H1 (cell line): ENCODE measurements around the gene EPB42. TPM values are rescaled to one million over a fixed set of nuclear protein-coding genes. Genes with fewer than 3 reads are reported as not detected.

Source experiments
- CTCF ChIA-PET: fragments of 300-600 bp; sonication (Branson Sonifier 250); formaldehyde crosslinking; loops from one replicate; lab custom pipeline; 2021; ENCODE audit not compliant: partially characterized antibody; lab: Charles Lee
- POLR2A ChIA-PET: fragments of 300-600 bp; sonication (Branson Sonifier 250); formaldehyde crosslinking; loops from one replicate; lab custom pipeline; 2021; ENCODE audit warnings: inconsistent platforms; ENCODE audit not compliant: partially characterized antibody; lab: Charles Lee
- DNase-seq, 2 experiments: peaks; one replicate each; pipeline versions ENCODE4 v3.0.0 to v3.0.0-alpha.2; 2010 to 2022; ENCODE audit warnings: low spot score in 2 of 2, low read depth in 1 of 2, mixed read lengths in 1 of 2
- FAIRE-seq: peaks from 2 replicates; lab custom pipeline; 2011; peaks lifted over from hg19 to GRCh38; lab: Jason Lieb, UNC
- H2AFZ ChIP-seq: 2 replicates; pipeline ENCODE4 v1.8.1; 2012; ENCODE audit warnings: low read length, inconsistent platforms
- H2AK5ac ChIP-seq: 2 replicates; pipeline ENCODE4 v1.6.1; 2013; ENCODE audit warnings: low read depth, low read length
- H2BK120ac ChIP-seq: replicated peaks from 2 replicates; pipeline ENCODE3; 2013; ENCODE audit warnings: low read depth, low read length, inconsistent platforms
- H2BK12ac ChIP-seq: 2 replicates; pipeline ENCODE4 v1.6.1; 2013; ENCODE audit warnings: low read depth, low read length
- H2BK15ac ChIP-seq: 2 replicates; pipeline ENCODE4 v1.6.1; 2013; ENCODE audit warnings: low read length
- H2BK20ac ChIP-seq: 2 replicates; pipeline ENCODE4 v1.6.1; 2013; ENCODE audit warnings: low read length
- H2BK5ac ChIP-seq: 2 replicates; pipeline ENCODE4 v1.6.1; 2013; ENCODE audit warnings: low read depth, low read length
- H3K14ac ChIP-seq: 2 replicates; pipeline ENCODE4 v1.6.1; 2013; ENCODE audit warnings: inconsistent platforms; ENCODE audit not compliant: insufficient read length
- H3K18ac ChIP-seq: 2 replicates; pipeline ENCODE4 v1.6.1; 2013; ENCODE audit warnings: low read length; ENCODE audit errors: extremely low read depth
- H3K23ac ChIP-seq: 2 replicates; pipeline ENCODE4 v1.6.1; 2013; ENCODE audit warnings: inconsistent platforms; ENCODE audit not compliant: insufficient read length
- H3K23me2 ChIP-seq: 2 replicates; pipeline ENCODE4 v1.6.1; 2013; ENCODE audit warnings: low read depth, low read length
- H3K27ac ChIP-seq: 2 replicates; pipeline ENCODE4 v1.6.1; 2011; ENCODE audit warnings: low read depth, low read length, inconsistent platforms
- H3K27me3 ChIP-seq, 4 experiments: replicated peaks in 1 of 4; 1 replicate in 1 of 4; 2 replicates in 3 of 4; pipeline versions ENCODE4 v1.6.1 to v1.8.1; 2011 to 2013; ENCODE audit warnings: low read length in 3 of 4, mild to moderate bottlenecking in 3 of 4, inconsistent platforms in 2 of 4, mixed read lengths in 2 of 4, moderate library complexity in 1 of 4; ENCODE audit not compliant: control insufficient read depth in 3 of 4, insufficient read depth in 3 of 4; ENCODE audit errors: extremely low read depth in 1 of 4
- H3K36me3 ChIP-seq, 4 experiments: 2 replicates each; pipeline versions ENCODE4 v1.6.1 to v1.8.1; 2011 to 2013; ENCODE audit warnings: mild to moderate bottlenecking in 4 of 4, low read length in 3 of 4, moderate library complexity in 2 of 4, control low read depth in 1 of 4, inconsistent platforms in 1 of 4; ENCODE audit not compliant: insufficient read depth in 4 of 4, control insufficient read depth in 2 of 4
- H3K4ac ChIP-seq: replicated peaks from 2 replicates; pipeline ENCODE3; 2013; ENCODE audit warnings: low read length, low read depth, mixed read lengths, inconsistent platforms; ENCODE audit not compliant: insufficient read length
- H3K4me1 ChIP-seq, 4 experiments: replicated peaks in 1 of 4; 1 replicate in 1 of 4; 2 replicates in 3 of 4; pipeline versions ENCODE4 v1.6.1 to v1.8.1; 2011 to 2013; ENCODE audit warnings: low read length in 3 of 4, inconsistent platforms in 2 of 4, mixed read lengths in 1 of 4; ENCODE audit not compliant: insufficient read depth in 4 of 4, control insufficient read depth in 3 of 4
- H3K4me2 ChIP-seq, 2 experiments: 2 replicates each; pipeline versions ENCODE4 v1.6.1 to v1.8.1; 2011 to 2013; ENCODE audit warnings: low read depth in 2 of 2, low read length in 2 of 2, control low read depth in 1 of 2, inconsistent platforms in 1 of 2, mild to moderate bottlenecking in 1 of 2; ENCODE audit not compliant: insufficient read depth in 1 of 2
- H3K4me3 ChIP-seq, 4 experiments: fragments of 200-600, 300-600 bp in 1 of 4; sonication (generic), shearing (Covaris generic), sonication (Bioruptor Twin) in 1 of 4; 2 replicates each; pipeline versions ENCODE4 v1.5.1 to v1.8.1; 2011 to 2016; ENCODE audit warnings: low read length in 4 of 4, low read depth in 3 of 4, control low read depth in 2 of 4, inconsistent platforms in 2 of 4, mild to moderate bottlenecking in 2 of 4, mixed read lengths in 1 of 4, moderate library complexity in 1 of 4; ENCODE audit not compliant: insufficient read depth in 2 of 4; ENCODE audit errors: extremely low read depth in 1 of 4
- H3K56ac ChIP-seq: replicated peaks from 2 replicates; pipeline ENCODE3; 2013; ENCODE audit warnings: low read depth, mild to moderate bottlenecking, mixed read lengths, low read length, inconsistent platforms; ENCODE audit not compliant: insufficient read length
- H3K79me1 ChIP-seq: 2 replicates; pipeline ENCODE4 v1.6.1; 2013; ENCODE audit warnings: low read depth, low read length, control low read depth
- H3K79me2 ChIP-seq, 2 experiments: 2 replicates each; pipeline versions ENCODE4 v1.6.1 to v1.8.1; 2012 to 2013; ENCODE audit warnings: low read length in 2 of 2, mild to moderate bottlenecking in 2 of 2, inconsistent platforms in 1 of 2; ENCODE audit not compliant: insufficient read depth in 2 of 2, control insufficient read depth in 1 of 2
- H3K9ac ChIP-seq, 4 experiments: replicated peaks in 1 of 4; 1 replicate in 1 of 4; 2 replicates in 3 of 4; pipeline versions ENCODE4 v1.6.1 to v1.8.1; 2011 to 2013; ENCODE audit warnings: low read depth in 3 of 4, low read length in 3 of 4, control low read depth in 2 of 4, mild to moderate bottlenecking in 2 of 4, moderate library complexity in 2 of 4, inconsistent platforms in 1 of 4; ENCODE audit errors: extremely low read depth in 1 of 4
- H3K9me3 ChIP-seq, 2 experiments: 2 replicates each; pipeline versions ENCODE4 v1.6.1 to v1.8.1; 2012 to 2013; ENCODE audit warnings: mild to moderate bottlenecking in 2 of 2, moderate library complexity in 2 of 2, control low read depth in 1 of 2, inconsistent platforms in 1 of 2, low read depth in 1 of 2, low read length in 1 of 2, mixed read lengths in 1 of 2; ENCODE audit not compliant: insufficient read depth in 2 of 2
- H4K20me1 ChIP-seq, 2 experiments: replicated peaks in 1 of 2; 2 replicates each; pipeline versions ENCODE3 to v1.8.1; 2011 to 2013; ENCODE audit warnings: inconsistent platforms in 2 of 2, low read length in 2 of 2, mild to moderate bottlenecking in 1 of 2; ENCODE audit not compliant: insufficient read depth in 2 of 2, control insufficient read depth in 1 of 2
- H4K5ac ChIP-seq: 2 replicates; pipeline ENCODE4 v1.6.1; 2013; ENCODE audit warnings: low read length, low read depth, mixed read lengths, inconsistent platforms; ENCODE audit not compliant: insufficient read length
- H4K8ac ChIP-seq: 2 replicates; pipeline ENCODE4 v1.8.0; 2013; ENCODE audit warnings: mild to moderate bottlenecking, moderate library complexity, low read length, inconsistent platforms; ENCODE audit not compliant: insufficient read depth; ENCODE audit errors: extremely low read depth
- H4K91ac ChIP-seq: replicated peaks from 2 replicates; pipeline ENCODE3; 2013; ENCODE audit warnings: low read length, mixed read lengths, inconsistent platforms; ENCODE audit not compliant: insufficient read length
- E2F6 ChIP-seq: IDR thresholded peaks from 2 replicates; pipeline ENCODE4 v1.6.1; 2012; ENCODE audit warnings: inconsistent platforms
- FOSL1 ChIP-seq: IDR thresholded peaks from 2 replicates; pipeline ENCODE4 v1.6.1; 2011; ENCODE audit warnings: mild to moderate bottlenecking, low read depth, low read length, moderate library complexity; ENCODE audit not compliant: insufficient read depth
- RXRA ChIP-seq: IDR thresholded peaks from 2 replicates; pipeline ENCODE4 v1.6.1; 2011; ENCODE audit warnings: low read depth, mild to moderate bottlenecking, low read length, moderate library complexity; ENCODE audit not compliant: insufficient read depth
- SUZ12 ChIP-seq: fragments of 200-600 bp; sonication (generic); IDR thresholded peaks from 2 replicates; pipeline ENCODE4 v1.6.1; 2012; ENCODE audit warnings: mild to moderate bottlenecking, inconsistent platforms, low read length, moderate library complexity, mixed read lengths
- WGBS, 2 experiments: shearing (Covaris generic) in 1 of 2; methylation state at CpG; one replicate each; pipeline versions ENCODE4 v1.1.6 to v1.1.7; 2013 to 2015; ENCODE audit warnings: low lambda C conversion rate in 2 of 2, mixed read lengths in 2 of 2, inconsistent platforms in 1 of 2, low coverage in 1 of 2, missing lambda C conversion rate in 1 of 2; ENCODE audit not compliant: insufficient replicate concordance in 2 of 2, insufficient coverage in 1 of 2, insufficient read length in 1 of 2; ENCODE audit errors: extremely low coverage in 1 of 2, missing lambda C conversion rate in 1 of 2; 5-methylcytosine and 5-hydroxymethylcytosine counted together
- polyA plus RNA-seq, 7 experiments: library from polyadenylated mRNA; depleted of rRNA in 3 of 7; stranded (reverse) in 5 of 7; unstranded in 2 of 7; fragments of >200 nt in 5 of 7; fragments of 200-250 nt in 2 of 7; gene quantifications; 1 replicate in 5 of 7; 2 replicates in 1 of 7; 4 replicates in 1 of 7; pipeline versions ENCODE4 v1.2.1 to v1.2.3, GENCODE V29; 2011 to 2013; ENCODE audit warnings: missing spikeins in 2 of 7, mixed read lengths in 2 of 7
- total RNA-seq: library from RNA; stranded (reverse); fragmentation: NEBNext Ultra II Directional; extraction: Animal tissue kit (Norgen Biotek cat#: 25700); gene quantifications from 2 replicates; pipeline ENCODE4 v1.2.1, GENCODE V29; 2021

EPB42 gene
- total and polyA plus RNA-seq, 2 of the 8 experiments (the other 6 are each of a cell fraction or from before 2014, with no cell fraction given) = not detected

GRCh38 chr15:43241100-43241499 lies 20.3 kb upstream of the EPB42 start:
- Histone ChIP-seq H3K18ac (no peak overlapping the region), H4K5ac (no peak overlapping the region), H3K23me2 (no peaks in the 10 kb centered on the region), H2AK5ac (no peak overlapping the region), H3K23ac (no peak overlapping the region), H4K8ac (no peak overlapping the region), H3K27ac (no peak overlapping the region), H4K91ac (no peak overlapping the region), H3K9ac (no peak overlapping the region), H3K14ac (no peak overlapping the region), H3K79me2 (no peaks in the 10 kb centered on the region), H3K4ac (no peak overlapping the region), H3K4me2 (no peak overlapping the region), H3K9me3 (no peaks in the 10 kb centered on the region), H3K4me3 (no peak overlapping the region), H3K27me3 (no peaks in the 10 kb centered on the region), H4K20me1 (no peaks in the 10 kb centered on the region), H3K36me3 (no peaks in the 10 kb centered on the region), H3K4me1 (no peaks in the 10 kb centered on the region), H2BK12ac (no peak overlapping the region), H2BK5ac (no peak overlapping the region), H2AFZ (no peak overlapping the region), H3K79me1 (no peaks in the 10 kb centered on the region), H2BK20ac (no peak overlapping the region), H3K56ac (no peak overlapping the region), H2BK15ac (no peak overlapping the region), H2BK120ac (no peak overlapping the region)
- TF ChIP-seq SUZ12 (no peak), FOSL1 (no peak), RXRA (no peak), E2F6 (no peak)
- 92% methylated on average over 1 of the region's 1 CpG; no CpG with 5 or more reads in 1 of the 2 experiments for WGBS, 2 experiments
- DNase-seq (no peak), FAIRE-seq (no peak)
- ChIA-PET CTCF (interaction anchor here (0.9 to 6.7 kb wide), 6 partner anchors 16 to 44 kb away, joined by 4 to 39 read pairs (median 6); partner anchors contain the start of gene TGM5), POLR2A (no interaction called here)
